Neuron (in vitro differentiated cells): ENCODE measurements around the gene SERPINB6.
"Not testable (repeated sequence)": the region's sequence is repeated elsewhere in the genome, so short reads cannot be mapped to it uniquely, and the experiment has no call there.

Experiments used
- H2AFZ ChIP-seq: one replicate; pipeline ENCODE4 v1.6.1; 2013; ENCODE audit warnings: low read depth, mild to moderate bottlenecking, inconsistent platforms, low read length, moderate library complexity
- H3K27me3 ChIP-seq: one replicate; pipeline ENCODE4 v1.6.1; 2013; ENCODE audit warnings: low read length; ENCODE audit not compliant: insufficient read depth
- H3K36me3 ChIP-seq: one replicate; pipeline ENCODE4 v1.6.1; 2013; ENCODE audit warnings: low read length; ENCODE audit not compliant: insufficient read depth
- H3K4me1 ChIP-seq: one replicate; pipeline ENCODE4 v1.6.1; 2013; ENCODE audit warnings: low read length; ENCODE audit not compliant: insufficient read depth
- H3K4me3 ChIP-seq: 2 replicates; pipeline ENCODE4 v1.5.1; 2013; ENCODE audit warnings: mild to moderate bottlenecking, low read length, moderate library complexity
- H3K9me3 ChIP-seq: one replicate; pipeline ENCODE4 v1.6.1; 2013; ENCODE audit warnings: low read length

The SERPINB6 gene

DNA sequence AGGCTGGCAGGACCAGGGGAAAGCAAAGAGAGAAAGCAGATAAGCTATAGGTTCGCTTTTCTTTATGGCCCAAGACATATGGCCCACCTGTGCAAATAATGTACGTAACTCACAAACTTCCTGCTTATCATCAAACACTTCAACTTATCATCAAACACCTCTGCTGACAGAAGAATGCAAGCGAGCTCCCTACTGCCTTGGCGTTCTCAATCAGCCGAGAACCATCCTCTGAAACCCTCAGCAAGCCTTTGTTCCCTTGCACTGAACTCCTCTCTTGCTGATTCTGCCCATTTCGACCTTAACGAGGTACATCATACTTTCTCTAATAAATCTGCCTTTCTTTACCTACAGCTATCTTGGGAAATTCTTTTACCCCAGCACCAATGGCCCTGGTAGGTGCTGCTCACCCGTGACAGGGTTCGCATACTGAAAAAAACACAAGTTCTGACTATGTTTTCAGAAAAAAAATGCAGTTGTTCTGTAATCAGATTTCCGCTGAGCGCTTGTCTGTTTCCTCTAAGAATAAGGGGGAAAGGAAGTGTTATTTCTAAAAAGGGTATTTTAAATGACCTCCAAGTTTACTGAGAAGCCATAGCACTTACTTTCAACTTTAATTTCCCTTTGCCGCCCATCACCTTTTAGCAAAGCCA, 28.3 kb downstream of the SERPINB6 start:
- H3K36me3 ChIP-seq: peaks cover 3% of the 10 kb centered on the region
- H3K27me3 ChIP-seq: no peaks in the 10 kb centered on the region
- no peak overlapping the region for H2AFZ ChIP-seq
- H3K4me1 ChIP-seq: no peaks in the 10 kb centered on the region
- H3K4me3 ChIP-seq: no peak overlapping the region
- no peaks in the 10 kb centered on the region for H3K9me3 ChIP-seq

DNA sequence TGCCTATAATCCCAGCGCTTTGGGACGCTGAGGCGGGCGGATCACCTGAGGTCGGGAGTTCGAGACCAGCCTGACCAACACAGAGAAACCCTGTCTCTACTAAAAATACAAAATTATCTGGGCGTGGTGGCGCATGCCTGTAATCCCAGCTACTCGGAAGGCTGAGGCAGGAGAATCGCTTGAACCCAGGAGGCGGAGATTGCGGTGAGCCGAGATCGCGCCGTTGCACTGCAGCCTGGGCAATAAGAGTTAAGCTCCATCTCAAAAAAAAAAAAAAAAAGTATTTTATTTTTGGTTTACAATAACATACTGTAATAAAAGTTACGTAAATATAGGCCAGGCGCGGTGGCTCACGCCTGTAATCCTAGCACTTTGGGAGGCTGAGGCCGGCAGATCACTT, 29.3 kb downstream of the SERPINB6 start:
- H3K4me3 ChIP-seq, H2AFZ ChIP-seq, H3K9me3 ChIP-seq, H3K36me3 ChIP-seq, H3K27me3 ChIP-seq, H3K4me1 ChIP-seq: not testable (repeated sequence)

DNA sequence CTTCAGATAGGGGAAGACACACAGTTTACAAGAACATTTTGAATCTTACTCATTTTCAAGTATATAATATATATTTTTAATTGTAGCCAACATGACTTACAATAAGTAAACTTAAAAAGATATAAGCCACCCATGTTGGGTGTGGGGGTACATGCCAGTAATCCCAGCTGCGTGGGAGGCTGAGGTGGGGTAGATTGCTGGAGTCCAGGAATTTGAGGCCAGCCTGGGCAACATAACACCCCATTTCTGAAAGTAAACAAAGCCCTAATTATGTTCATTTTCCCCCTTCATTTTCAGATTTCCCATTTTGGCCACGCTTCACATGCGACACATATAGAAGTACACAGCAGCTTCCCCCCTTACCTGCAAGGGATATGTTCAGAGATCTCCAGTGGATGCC, 30.5 kb downstream of the SERPINB6 start:
- H2AFZ ChIP-seq: no peak overlapping the region
- H3K27me3 ChIP-seq: no peaks in the 10 kb centered on the region
- no peaks in the 10 kb centered on the region for H3K4me1 ChIP-seq
- H3K9me3 ChIP-seq: no peaks in the 10 kb centered on the region
- H3K36me3 ChIP-seq: no peaks in the 10 kb centered on the region
- no peak overlapping the region for H3K4me3 ChIP-seq

DNA sequence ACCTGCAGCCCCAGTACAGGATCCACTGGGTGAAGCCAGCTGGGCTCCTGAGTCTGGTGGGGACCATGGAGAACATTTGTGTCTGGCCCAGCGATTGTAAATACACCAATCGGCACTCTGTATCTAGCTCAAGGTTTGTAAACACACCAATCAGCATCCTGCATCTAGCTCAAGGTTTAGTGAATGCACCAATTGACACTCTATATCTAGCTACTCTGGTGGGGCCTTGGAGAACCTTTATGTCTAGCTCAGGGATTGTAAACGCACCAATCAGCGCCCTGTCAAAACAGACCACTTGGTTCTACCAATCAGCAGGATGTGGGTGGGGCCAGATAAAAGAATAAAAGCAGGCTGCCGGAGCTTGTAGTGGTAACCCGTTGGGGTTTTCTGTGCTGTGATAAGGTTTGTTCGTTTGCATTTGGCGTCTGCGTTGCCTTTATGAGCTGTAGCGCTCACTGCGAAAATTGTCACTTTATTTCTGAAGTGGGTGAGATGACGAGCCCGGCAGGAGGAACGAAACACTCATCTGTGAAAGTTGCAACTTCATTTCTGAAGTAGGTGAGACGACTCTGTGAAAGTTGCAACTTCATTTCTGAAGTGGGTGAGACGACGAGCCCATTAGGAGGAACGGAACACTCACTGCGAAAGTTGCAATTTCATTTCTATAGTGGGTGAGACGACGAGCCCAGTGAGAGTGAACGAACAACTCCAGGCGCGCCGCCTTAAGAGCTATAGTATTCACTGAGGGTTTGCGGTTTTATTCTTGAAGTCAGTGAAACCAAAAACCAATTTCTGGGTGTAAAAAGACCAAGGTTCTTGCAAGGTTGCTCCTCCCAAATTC, 31.1 kb downstream of the SERPINB6 start:
- Histone ChIP-seq H3K36me3 (no peaks in the 10 kb centered on the region), H3K27me3 (no peaks in the 10 kb centered on the region), H3K9me3 (no peaks in the 10 kb centered on the region), H3K4me1 (no peaks in the 10 kb centered on the region), H2AFZ (no peak overlapping the region), H3K4me3 (no peak overlapping the region)

DNA sequence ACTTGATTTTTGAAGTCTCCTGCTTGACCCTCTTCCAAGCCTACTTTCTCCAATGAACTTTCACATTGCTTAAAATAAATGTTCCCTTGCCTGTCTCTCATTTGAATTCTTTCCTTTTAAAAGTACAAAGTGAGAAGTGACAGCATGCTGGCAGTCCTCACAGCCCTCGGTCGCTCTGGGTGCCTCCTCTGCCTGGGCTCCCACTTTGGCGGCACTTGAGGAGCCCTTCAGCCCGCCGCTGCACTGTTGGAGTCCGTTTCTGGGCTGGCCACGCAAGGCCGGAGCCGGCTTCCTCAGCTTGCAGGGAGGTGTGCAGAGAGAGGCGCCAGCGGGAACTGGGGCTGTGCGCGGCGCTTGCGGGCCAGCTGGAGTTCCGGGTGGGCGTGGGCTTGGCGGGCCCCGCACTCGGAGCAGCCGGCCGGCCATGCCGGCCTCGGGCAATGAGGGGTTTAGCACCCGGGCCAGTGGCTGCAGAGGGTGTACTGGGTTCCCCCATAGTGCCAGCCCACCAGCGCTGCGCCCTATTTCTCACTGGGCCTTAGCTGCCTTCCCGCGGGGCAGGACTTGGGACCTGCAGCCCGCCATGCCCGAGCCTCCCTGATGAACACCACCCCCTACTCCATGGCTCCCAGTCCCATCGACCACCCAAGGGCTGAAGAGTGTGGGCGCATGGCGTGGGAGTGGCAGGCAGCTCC, 31.9 kb downstream of the SERPINB6 start:
- H3K9me3 ChIP-seq: no peaks in the 10 kb centered on the region
- no peak overlapping the region for H3K4me3 ChIP-seq
- no peaks in the 10 kb centered on the region for H3K4me1 ChIP-seq
- no peak overlapping the region for H2AFZ ChIP-seq
- H3K27me3 ChIP-seq: no peaks in the 10 kb centered on the region
- H3K36me3 ChIP-seq: no peaks in the 10 kb centered on the region

DNA sequence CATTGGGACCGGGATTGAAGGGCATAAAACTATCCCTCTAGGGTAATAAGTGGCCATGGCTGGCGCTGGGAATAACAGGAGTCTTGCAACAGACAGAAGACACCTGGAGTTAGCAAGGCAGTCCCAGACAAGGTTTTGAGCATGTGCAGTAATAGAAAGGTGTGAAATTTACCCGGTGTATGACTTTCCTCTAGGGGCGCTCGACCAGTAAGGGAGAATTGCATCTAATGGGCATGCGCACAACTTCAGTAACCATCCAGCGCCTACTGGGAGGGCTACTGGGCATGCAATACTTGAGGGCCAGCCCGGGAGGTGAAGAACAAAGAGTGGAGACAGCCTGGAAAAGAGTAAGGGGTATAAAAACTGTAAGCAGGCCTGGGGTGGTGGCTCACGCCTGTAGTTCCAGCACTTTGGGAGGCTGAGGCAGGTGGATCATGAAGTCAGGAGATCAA, 32.7 kb downstream of the SERPINB6 start:
- H3K27me3 ChIP-seq: no peaks in the 10 kb centered on the region
- H3K9me3 ChIP-seq: no peaks in the 10 kb centered on the region
- no peaks in the 10 kb centered on the region for H3K4me1 ChIP-seq

DNA sequence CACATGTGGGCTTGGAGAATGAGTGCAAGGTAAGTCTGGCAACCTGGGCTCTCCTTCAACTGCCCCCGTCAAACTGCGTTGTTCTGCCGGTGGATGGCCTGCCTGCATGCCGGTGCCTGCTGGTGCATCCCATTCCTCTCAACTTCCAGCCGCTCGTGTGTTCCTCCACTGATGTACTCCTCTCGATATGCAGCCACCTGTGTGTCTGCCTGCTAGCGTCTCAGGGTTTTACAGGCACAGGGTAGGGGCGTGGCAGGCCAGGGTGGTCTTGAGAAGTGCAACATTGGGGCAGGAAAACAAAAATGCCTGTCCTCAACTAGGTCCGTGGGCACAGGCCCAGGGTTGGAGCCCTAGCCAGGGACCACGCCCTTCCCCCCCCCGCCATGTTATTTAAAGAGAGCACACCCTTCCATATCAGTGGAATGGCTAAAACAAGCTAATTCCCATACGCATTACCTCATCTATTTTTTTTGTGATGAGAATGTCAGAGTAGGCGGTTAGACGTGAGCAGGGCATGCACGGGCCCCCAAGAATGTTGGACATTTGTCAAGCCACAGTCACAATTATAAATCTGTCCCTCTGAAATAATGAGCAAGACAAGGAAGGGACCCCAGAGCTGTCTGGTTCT, 33.2 kb downstream of the SERPINB6 start:
- Histone ChIP-seq H3K4me1 (no peaks in the 10 kb centered on the region), H3K36me3 (no peaks in the 10 kb centered on the region), H2AFZ (no peak overlapping the region), H3K4me3 (no peak overlapping the region), H3K9me3 (no peaks in the 10 kb centered on the region), H3K27me3 (no peaks in the 10 kb centered on the region)

More for the DNA sequence above, 32.7 kb downstream of the SERPINB6 start:
- Histone ChIP-seq H3K36me3 (no peaks in the 10 kb centered on the region), H3K4me3 (no peak overlapping the region), H2AFZ (no peak overlapping the region)

DNA sequence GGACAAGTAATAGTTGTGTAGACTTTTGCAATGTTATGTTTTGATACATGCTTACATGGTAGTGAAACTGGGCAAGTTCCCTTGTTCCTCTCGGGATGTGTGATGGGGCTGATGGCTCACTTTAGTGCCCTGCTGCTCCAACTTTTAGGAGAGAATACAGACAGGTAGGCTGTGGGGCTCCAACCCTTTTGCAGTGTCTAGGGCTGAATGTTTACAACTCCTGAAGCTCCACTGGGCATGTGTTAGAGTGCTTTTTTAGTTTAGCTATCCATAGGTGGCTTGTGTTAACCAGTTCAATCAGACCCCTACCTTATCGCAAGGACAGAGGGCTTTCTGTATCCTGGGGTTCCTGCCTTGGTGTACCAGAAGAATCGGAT, 33.8 kb downstream of the SERPINB6 start:
- H3K4me1 ChIP-seq: no peaks in the 10 kb centered on the region
- H3K27me3 ChIP-seq: no peaks in the 10 kb centered on the region
- H3K9me3 ChIP-seq: no peaks in the 10 kb centered on the region
- H3K36me3 ChIP-seq: no peaks in the 10 kb centered on the region
- H3K4me3 ChIP-seq: no peak overlapping the region
- no peak overlapping the region for H2AFZ ChIP-seq

DNA sequence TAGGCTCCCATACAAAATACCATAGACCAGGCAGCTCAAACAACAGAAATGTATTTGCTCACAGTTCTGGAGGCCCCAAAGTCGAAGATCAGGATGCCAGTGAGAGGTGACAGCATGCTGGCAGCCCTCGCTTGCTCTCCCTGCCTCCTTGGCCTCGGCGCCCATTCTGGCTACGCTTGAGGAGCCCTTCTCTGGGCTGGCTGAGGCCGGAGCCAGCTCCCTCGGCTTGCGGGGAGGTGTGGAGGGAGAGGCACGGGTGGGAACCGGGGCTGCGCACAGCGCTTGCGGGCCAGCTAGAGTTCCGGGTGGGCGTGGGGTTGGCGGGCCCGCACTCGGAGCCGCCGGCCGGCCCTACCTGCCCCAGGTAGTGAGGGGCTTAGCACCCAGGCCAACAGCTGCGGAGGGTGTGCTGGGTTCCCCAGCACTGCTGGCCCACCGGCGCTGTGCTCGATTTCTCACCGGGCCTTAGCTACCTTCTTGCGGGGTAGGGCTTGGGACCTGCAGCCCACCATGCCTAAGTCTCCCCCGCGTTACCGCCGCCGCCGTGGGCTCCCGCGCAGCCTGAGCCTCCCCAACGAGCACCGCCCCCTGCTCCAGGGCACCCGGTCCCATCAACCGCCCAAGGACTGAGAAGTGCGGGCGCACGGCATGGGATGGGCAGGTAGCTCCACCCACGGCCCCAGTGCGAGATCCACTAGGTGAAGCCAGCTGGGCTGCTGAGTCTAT, 35.6 kb downstream of the SERPINB6 start:
- peaks cover 6% of the 10 kb centered on the region for H3K4me1 ChIP-seq
- H2AFZ ChIP-seq: no peak overlapping the region
- no peak overlapping the region for H3K4me3 ChIP-seq
- no peaks in the 10 kb centered on the region for H3K36me3 ChIP-seq
- no peaks in the 10 kb centered on the region for H3K9me3 ChIP-seq
- no peaks in the 10 kb centered on the region for H3K27me3 ChIP-seq

DNA sequence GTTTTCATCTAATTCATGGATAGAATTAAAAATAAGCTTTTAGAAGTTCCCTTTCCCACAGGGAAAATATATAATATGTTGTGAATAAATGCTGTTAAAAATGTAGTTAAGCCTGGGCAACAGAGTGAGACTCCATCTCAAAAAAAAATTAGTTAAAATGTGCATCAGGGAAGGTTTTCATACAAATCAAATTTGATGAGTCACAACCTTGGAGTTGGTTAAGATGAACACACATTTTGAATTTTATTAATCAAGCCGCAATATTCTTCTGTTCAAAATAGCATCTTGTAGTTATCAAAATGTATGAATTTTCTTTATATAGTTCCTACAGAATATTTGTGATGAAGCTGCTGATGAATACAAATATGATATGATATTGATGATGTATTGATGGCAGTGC, 37.3 kb downstream of the SERPINB6 start:
- H3K27me3 ChIP-seq: no peaks in the 10 kb centered on the region

DNA sequence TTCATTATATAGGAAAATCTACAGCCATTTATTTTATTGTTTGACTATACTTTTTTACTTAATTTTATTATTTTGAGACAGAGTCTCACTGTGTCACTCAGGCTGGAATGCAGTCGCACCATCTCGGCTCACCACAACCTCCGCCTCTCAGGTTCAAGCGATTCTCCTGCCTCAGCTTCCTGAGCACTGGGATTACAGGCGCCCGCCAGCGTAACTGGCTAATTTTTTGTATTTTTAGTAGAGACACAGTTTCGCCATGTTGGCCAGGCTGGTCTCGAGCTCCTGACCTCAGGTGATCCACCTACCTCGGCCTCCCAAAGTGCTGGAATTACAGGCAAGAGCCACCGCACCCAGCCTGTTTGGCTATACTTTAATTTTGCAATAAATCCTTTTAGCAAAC, 38.5 kb downstream of the SERPINB6 start:
- H3K27me3 ChIP-seq, H3K4me3 ChIP-seq, H3K9me3 ChIP-seq: not testable (repeated sequence)

More for the DNA sequence above, 37.3 kb downstream of the SERPINB6 start:
- H2AFZ ChIP-seq: no peak overlapping the region
- peaks cover 6% of the 10 kb centered on the region for H3K4me1 ChIP-seq
- H3K4me3 ChIP-seq: no peak overlapping the region
- H3K36me3 ChIP-seq: no peaks in the 10 kb centered on the region
- no peaks in the 10 kb centered on the region for H3K9me3 ChIP-seq

DNA sequence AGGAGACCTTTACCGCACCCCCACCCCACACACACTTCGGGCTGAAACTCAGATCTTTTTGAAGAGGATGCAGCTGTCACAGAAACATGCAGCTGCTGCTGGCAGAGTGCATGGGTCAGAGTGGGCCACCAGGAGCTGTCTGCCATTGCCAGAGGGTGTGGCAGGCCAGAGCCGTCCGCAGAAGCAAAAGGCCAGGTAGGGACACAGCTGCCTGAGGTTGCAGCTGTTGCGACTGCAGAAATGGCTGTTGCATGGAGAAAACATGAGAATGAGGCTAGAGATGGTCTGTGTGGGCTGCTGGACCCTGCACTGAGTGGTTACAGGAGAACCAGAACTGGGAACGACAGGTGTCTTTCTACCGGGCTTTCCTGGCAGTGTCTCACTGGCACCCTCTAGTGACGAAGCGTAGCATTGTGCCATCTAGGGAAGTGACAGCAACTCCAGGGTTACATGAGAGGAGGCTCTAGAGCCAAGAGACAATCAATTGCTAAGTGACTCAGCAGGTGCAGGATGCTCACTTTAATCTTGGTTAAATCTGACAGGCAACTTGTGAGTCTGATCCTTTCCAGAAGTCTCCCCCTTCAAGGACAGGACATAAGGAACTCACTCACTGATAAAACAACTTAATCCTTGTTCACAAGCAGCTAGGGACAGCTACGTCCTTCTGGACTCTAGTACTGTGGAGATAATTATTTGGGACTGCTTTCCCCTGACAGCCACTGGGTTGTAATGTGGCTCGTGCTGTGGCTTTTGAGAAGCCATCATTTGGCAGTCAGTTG, 39.2 kb downstream of the SERPINB6 start:
- H3K27me3 ChIP-seq: no peaks in the 10 kb centered on the region
- H3K4me1 ChIP-seq: peaks cover 6% of the 10 kb centered on the region
- peaks cover 2% of the 10 kb centered on the region for H3K9me3 ChIP-seq

More for the DNA sequence above, 38.5 kb downstream of the SERPINB6 start:
- H2AFZ ChIP-seq, H3K36me3 ChIP-seq, H3K4me1 ChIP-seq: not testable (repeated sequence)

More for the DNA sequence above, 39.2 kb downstream of the SERPINB6 start:
- no peaks in the 10 kb centered on the region for H3K36me3 ChIP-seq
- H3K4me3 ChIP-seq: no peak overlapping the region
- no peak overlapping the region for H2AFZ ChIP-seq
